Ovary (tissue), 9 donors: ENCODE data around the gene SEC16A. TPM values are rescaled to one million over a fixed set of nuclear protein-coding genes. Genes with fewer than 3 reads are reported as not detected.

ENCODE experiments used
- DNase-seq, 5 donors: peaks; one replicate each; pipeline ENCODE4 v3.0.0-alpha.2; 2019 to 2020
- H3K27ac ChIP-seq, 2 donors: fragments of 200-600 bp; one replicate each; pipeline versions ENCODE4 v1.5.1 to v1.8.0; 2019 to 2022
- H3K27me3 ChIP-seq: fragments of 200-600 bp; one replicate; pipeline ENCODE4 v1.8.0; 2022
- H3K36me3 ChIP-seq: fragments of 200-600 bp; sonication (generic); one replicate; pipeline ENCODE4 v1.5.1; 2019
- H3K4me1 ChIP-seq: one replicate; pipeline ENCODE4 v1.8.1; 2013; ENCODE audit warnings: mild to moderate bottlenecking, moderate library complexity; ENCODE audit not compliant: insufficient read depth
- H3K4me3 ChIP-seq: fragments of 200-600 bp; sonication (generic); one replicate; pipeline ENCODE4 v1.5.1; 2017
- H3K9me3 ChIP-seq, 2 donors: fragments of 200-600 bp in 1 of 2; sonication (generic) in 1 of 2; one replicate each; pipeline versions ENCODE4 v1.5.1 to v1.8.1; 2013 to 2019; ENCODE audit warnings: mild to moderate bottlenecking in 1 of 2, moderate library complexity in 1 of 2
- CTCF ChIP-seq, 3 donors: fragments of 450-650 bp in 2 of 3; fragments of 200-600 bp in 1 of 3; IDR thresholded peaks; one replicate each; pipeline versions ENCODE4 v1.5.1 to v1.8.0; 2016 to 2022; ENCODE audit warnings: antibody characterized with exemption in 3 of 3, mild to moderate bottlenecking in 1 of 3
- EP300 ChIP-seq: sonication (generic); formaldehyde crosslinking; IDR thresholded peaks from one replicate; pipeline ENCODE4 v1.6.1; 2017; ENCODE audit warnings: antibody characterized with exemption
- POLR2A ChIP-seq: fragments of 450-650 bp; IDR thresholded peaks from one replicate; pipeline ENCODE4 v1.6.1; 2017; ENCODE audit warnings: antibody characterized with exemption, mild to moderate bottlenecking, moderate library complexity
- WGBS, 3 donors: extraction: QIAGEN DNeasy Blood & Tissue Kit in 1 of 3; methylation state at CpG; one replicate each; pipeline versions ENCODE4 v1.1.5 to v1.1.7; 2013 to 2017; 5-methylcytosine and 5-hydroxymethylcytosine counted together
- intact Hi-C, 4 donors: fragments of 100-400 bp; cut with DNase I; formaldehyde crosslinking; loops; one replicate each; pipeline versions ENCODE4 v1.11.0 to v1.15.1; 2022 to 2023
- polyA plus RNA-seq, 2 donors: library from polyadenylated mRNA; stranded (reverse); fragments of 200-250 nt in 1 of 2; fragments of 350-450 nt in 1 of 2; fragmentation: Illumina TruSeq in 1 of 2; extraction: RNeasy Lipid Tissue Mini Kit (QIAGEN cat#74804) in 1 of 2; gene quantifications; one replicate each; pipeline ENCODE4 v1.2.3, GENCODE V29; 2013 to 2014
- total RNA-seq, 7 donors: library from RNA; depleted of rRNA in 2 of 7; stranded (reverse); fragments of >200 nt in 2 of 7; fragmentation: NEBNext Ultra II Directional in 3 of 7; extraction: Animal tissue kit (Norgen Biotek cat#: 25700) in 3 of 7; gene quantifications; one replicate each; pipeline versions ENCODE4 v1.1.0 to v1.2.4, GENCODE V29; 2016 to 2023
- donor health status: DM: no; HTN: no; CAD: no; lungs with moderate emphysema.
- donor health status: DM: no; HTN: no; CAD: no.
- donor health status: Bipolar disorder and iron deficiency.
- donor health status: DM: yes; HTN: yes; CAD: no.
- donor health status: DM: no; HTN: no; CAD: no.
- donor health status: DM: yes; HTN: yes; CAD: no.

SEC16A gene
- total and polyA plus RNA-seq, 9 donors = 27.6 to 61.4 (median 46.5) TPM

- Histone ChIP-seq H3K27ac (no peak overlapping the region), H3K27me3 (no peaks in the 10 kb centered on the region), H3K9me3 (no peaks in the 10 kb centered on the region), H3K4me3 (no peak overlapping the region), H3K4me1 (no peaks in the 10 kb centered on the region), H3K36me3 (no peaks in the 10 kb centered on the region)
- intact Hi-C loops = no loop called here
- 77 to 82% (median 79%) methylated on average over 24 to 25 of the region's 25 CpGs for WGBS, 3 donors
- no peak for DNase-seq
- TF ChIP-seq EP300 = no peak
- no peak for TF ChIP-seq POLR2A
- no peak for TF ChIP-seq CTCF (IDR thresholded peaks at IDR 0.05)
These were observed 28.6 kb downstream of the SEC16A start for GRCh38 chr9:136454026-136454796.

- Histone ChIP-seq H3K9me3 (no peaks in the 10 kb centered on the region), H3K4me3 (no peak overlapping the region), H3K27ac (no peak overlapping the region), H3K36me3 (no peaks in the 10 kb centered on the region), H3K27me3 (no peaks in the 10 kb centered on the region), H3K4me1 (no peaks in the 10 kb centered on the region)
- intact Hi-C loops = no loop called here
- TF ChIP-seq POLR2A = no peak
- no peak for TF ChIP-seq EP300
- no peak for DNase-seq
- 86 to 88% (median 87%) methylated on average over 11 of the region's 11 CpGs for WGBS, 3 donors
These were observed 29.5 kb downstream of the SEC16A start for GRCh38 chr9:136453326-136453725.

- no peak for TF ChIP-seq CTCF (IDR thresholded peaks at IDR 0.05)
- no peak for TF ChIP-seq POLR2A
- TF ChIP-seq EP300 = no peak
- intact Hi-C loops = no loop called here
- H3K4me1 ChIP-seq = no peaks in the 10 kb centered on the region
- H3K27ac ChIP-seq = no peak overlapping the region
- H3K9me3 ChIP-seq = no peaks in the 10 kb centered on the region
- DNase-seq = no peak
- WGBS, 3 donors = 82 to 88% (median 85%) methylated on average over 26 of the region's 26 CpGs
- H3K4me3 ChIP-seq = no peak overlapping the region
- H3K27me3 ChIP-seq = no peaks in the 10 kb centered on the region
- H3K36me3 ChIP-seq = no peaks in the 10 kb centered on the region
These were observed 31.5 kb downstream of the SEC16A start for GRCh38 chr9:136451221-136451877.

- TF ChIP-seq CTCF (IDR thresholded peaks at IDR 0.05) (no peak), POLR2A (no peak)
- no peaks in the 10 kb centered on the region for H3K36me3 ChIP-seq
- WGBS, 3 donors = 79 to 88% (median 85%) methylated on average over 3 of the region's 3 CpGs
- intact Hi-C loops = no loop called here
- H3K9me3 ChIP-seq = no peaks in the 10 kb centered on the region
- no peaks in the 10 kb centered on the region for H3K27me3 ChIP-seq
- no peak overlapping the region for H3K4me3 ChIP-seq
- H3K27ac ChIP-seq = no peak overlapping the region
- no peaks in the 10 kb centered on the region for H3K4me1 ChIP-seq
- DNase-seq = no peak
These were observed 34.2 kb downstream of the SEC16A start for GRCh38 chr9:136448655-136449054.

- 91 to 94% (median 92%) methylated on average over 27 of the region's 27 CpGs for WGBS, 3 donors
- Histone ChIP-seq H3K27me3 (no peaks in the 10 kb centered on the region), H3K27ac (no peak overlapping the region), H3K36me3 (no peaks in the 10 kb centered on the region), H3K9me3 (no peaks in the 10 kb centered on the region), H3K4me1 (no peaks in the 10 kb centered on the region), H3K4me3 (no peak overlapping the region)
- no peak for DNase-seq
- TF ChIP-seq EP300 (no peak), CTCF (IDR thresholded peaks at IDR 0.05) (no peak), POLR2A (no peak)
- intact Hi-C loops = no loop called here
These were observed 35.6 kb downstream of the SEC16A start for GRCh38 chr9:136447173-136447778.
